Tongue (tissue), 2 donors: ENCODE data around the gene BPI. TPM values are rescaled to one million over a fixed set of nuclear protein-coding genes. Genes with fewer than 3 reads are reported as not detected.
"Not testable (repeated sequence)": the region's sequence is repeated elsewhere in the genome, so short reads cannot be mapped to it uniquely, and the experiment has no call there.

Experiments
- DNase-seq: peaks from one replicate; pipeline ENCODE4 v3.0.0-alpha.2; 2015
- total RNA-seq: library from RNA; depleted of rRNA; stranded (reverse); fragments of >200 nt; gene quantifications from one replicate; pipeline ENCODE4 v1.2.3, GENCODE V29; 2014

Gene BPI
- total RNA-seq, 1 donor from 2014 or later: 0.21 TPM

- peak; percentile 10 for DNase-seq
Measured at GRCh38 chr20:38337561-38338140, 33.7 kb downstream of the BPI start.

- DNase-seq: no peak
Measured at GRCh38 chr20:38338849-38339520, 35.0 kb downstream of the BPI start.

- DNase-seq: not testable (repeated sequence)
Measured at GRCh38 chr20:38339521-38339896, 35.6 kb downstream of the BPI start.

DNA sequence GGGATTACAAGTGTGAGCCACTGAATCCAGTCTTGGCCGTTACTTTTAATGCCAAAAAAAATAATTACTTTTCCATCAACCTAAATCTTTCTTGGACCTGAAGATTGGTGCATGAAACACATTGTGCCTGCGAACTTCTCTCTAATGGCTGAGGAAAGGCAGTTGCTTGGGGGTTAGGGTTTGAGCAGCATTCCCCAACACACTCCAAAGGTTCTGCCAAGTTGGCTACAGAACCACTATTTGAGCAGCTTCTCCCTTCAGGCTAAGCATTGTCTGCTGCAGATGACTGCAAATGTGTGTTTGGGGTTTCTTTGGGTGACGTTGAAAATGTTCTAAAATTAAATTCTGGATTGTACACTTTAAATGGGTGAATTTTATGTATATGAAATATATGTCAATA lies 36.0 kb downstream of the BPI start:
- DNase-seq: peak; percentile 55

DNA sequence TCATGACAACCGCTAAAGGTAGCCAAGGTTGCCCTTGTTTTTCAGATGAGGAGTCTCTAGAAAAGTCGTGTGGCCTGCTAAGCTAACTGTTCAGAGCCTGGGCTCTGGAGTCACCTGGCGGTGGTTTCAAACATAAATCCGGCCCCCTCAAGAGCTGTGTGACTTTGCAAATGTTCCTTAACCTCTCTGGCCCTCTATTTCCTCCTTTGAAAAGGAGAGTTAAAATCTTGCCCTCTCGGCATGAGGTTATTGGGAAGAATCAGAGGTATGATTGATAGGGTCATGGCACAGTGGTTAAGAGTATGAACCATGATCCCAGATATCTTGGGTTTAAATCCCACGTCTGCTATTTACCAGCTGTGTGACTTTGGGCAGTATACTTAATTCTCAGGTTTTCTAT lies 36.7 kb downstream of the BPI start:
- DNase-seq: no peak

GRCh38 chr20:38342216-38342615 lies 38.3 kb downstream of the BPI start:
- DNase-seq: no peak

DNA sequence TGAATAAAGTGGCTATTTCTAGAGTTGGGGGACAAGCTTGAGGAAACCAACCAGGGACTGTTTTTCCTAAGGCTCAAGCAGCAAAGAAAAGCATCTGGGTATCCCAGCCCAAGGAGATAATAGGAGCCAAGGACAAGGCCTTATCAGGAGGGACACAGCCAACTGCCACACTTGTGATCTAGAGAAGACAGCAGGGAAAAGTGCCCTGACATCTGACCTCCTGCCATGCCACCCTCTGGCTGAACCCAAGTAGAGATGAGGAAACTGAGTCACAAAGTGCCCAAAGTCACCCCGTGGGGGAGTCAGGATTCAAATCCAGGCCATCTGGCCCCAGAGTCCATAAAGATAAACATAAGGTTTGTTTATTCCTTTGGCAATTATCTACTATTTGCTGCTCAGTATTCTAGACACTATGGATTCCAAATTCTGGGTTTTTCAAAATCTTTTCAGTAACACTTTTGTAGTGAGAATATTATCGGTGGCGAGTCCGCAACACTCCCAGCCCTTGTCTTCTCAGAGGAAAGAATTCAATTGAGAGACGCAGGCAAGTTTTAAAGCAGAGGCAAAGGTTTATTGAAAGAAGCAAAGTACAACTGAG lies 38.9 kb downstream of the BPI start:
- DNase-seq: no peak

GRCh38 chr20:38343311-38344106 lies 39.6 kb downstream of the BPI start:
- peak; percentile 44 for DNase-seq

GRCh38 chr20:38344107-38344701 lies 40.2 kb downstream of the BPI start:
- DNase-seq: no peak

GRCh38 chr20:38345643-38346042 lies 41.7 kb downstream of the BPI start:
- DNase-seq: no peak

- no peak for DNase-seq
Measured at GRCh38 chr20:38346247-38346651, 42.3 kb downstream of the BPI start, which contains the start of gene LBP. Gene LBP, plus strand, starts transcription at chr20:38346482. Its CDS starts 35 bp downstream, at chr20:38346517.

DNA sequence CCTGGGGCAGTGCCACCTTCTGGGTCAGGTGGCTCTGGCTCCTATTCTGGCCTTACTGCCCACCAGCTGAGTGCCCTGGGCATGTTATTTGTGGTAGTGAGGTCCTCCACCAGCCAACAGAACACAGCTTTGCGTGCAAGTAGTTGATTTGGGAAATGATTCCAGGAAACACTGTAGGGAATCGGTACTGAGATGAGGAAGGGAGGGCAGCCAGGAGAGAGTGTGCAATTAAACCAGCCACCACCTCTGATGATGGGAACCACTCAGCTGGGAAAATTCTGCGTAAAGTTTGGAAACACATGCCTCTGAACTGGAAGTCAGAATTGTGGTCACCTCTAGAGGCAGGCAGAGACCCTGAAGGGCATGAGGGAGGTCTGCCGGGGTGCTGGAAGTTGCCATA lies 42.8 kb downstream of the BPI start:
- no peak for DNase-seq

GRCh38 chr20:38349856-38350255 lies 45.9 kb downstream of the BPI start:
- DNase-seq: no peak

- no peak for DNase-seq
Measured at GRCh38 chr20:38350879-38351775, 47.2 kb downstream of the BPI start.

DNA sequence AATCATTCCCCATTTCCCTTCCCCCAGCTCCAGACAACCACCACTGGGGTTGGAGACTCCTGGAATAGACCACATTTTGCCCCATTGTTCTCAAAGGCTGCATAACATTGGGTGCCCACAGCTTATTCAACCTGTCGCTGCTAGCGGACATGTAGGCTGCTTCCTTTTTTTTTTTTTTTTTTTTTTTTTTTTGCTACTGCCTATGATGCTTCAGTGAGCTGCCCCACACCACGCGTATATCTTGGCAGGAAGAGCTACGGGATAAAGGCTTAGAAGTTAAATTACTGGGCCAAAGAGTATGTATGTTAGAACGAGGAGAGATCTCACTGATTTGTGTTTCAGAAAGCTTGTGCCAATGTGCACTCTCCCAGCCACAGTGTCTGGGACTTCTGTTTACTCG lies 49.4 kb downstream of the BPI start:
- DNase-seq: no peak

DNA sequence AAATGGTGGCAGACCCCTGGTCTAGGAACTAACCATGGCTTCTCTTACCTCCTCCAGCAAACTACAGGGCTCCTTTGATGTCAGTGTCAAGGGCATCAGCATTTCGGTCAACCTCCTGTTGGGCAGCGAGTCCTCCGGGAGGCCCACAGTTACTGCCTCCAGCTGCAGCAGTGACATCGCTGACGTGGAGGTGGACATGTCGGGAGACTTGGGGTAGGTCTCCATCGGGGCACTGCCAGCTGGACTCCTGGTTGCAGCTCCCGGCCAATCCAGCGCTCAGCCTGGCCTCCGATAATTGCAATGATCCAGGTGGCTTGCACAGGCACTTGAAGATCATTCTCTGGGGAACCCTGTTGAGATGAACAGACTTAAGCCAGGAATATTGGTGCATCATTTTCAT lies 50.3 kb downstream of the BPI start:
- DNase-seq: no peak

GRCh38 chr20:38355161-38356012 lies 51.4 kb downstream of the BPI start:
- DNase-seq: no peak

- no peak for DNase-seq
Measured at GRCh38 chr20:38357653-38358207, 53.8 kb downstream of the BPI start.

- no peak for DNase-seq
Measured at GRCh38 chr20:38358556-38358955, 54.6 kb downstream of the BPI start.
